ENCODE measurements around the gene SYCE3. TPM values are rescaled to one million over a fixed set of nuclear protein-coding genes. Genes with fewer than 3 reads are reported as not detected.

The SYCE3 gene
- total and polyA plus RNA-seq, 2 donors (not counting 3 experiments of a cell fraction or from before 2014, with no cell fraction given) = not detected

- POLR2A ChIA-PET = no interaction called here
- CTCF ChIA-PET = no interaction called here
- H3K4me1 ChIP-seq (ENCODE audit: control insufficient read depth, extremely low read depth, insufficient read depth, low read length) = peaks cover 23% of the 10 kb centered on the region
Measured at GRCh38 chr22:50530580-50530876, 32.2 kb downstream of the SYCE3 start.

More at GRCh38 chr22:50530580-50530876, 32.2 kb downstream of the SYCE3 start:
- peak overlapping the region in 1 of 3 experiments; percentile 14 for H3K4me3 ChIP-seq (replicated peaks in 1 of 3; ENCODE audit: insufficient read depth in 1 of 3, low read depth in 1 of 3, low read length in 3 of 3)
- BruUV-seq (replicated peaks) = no TSS peak
- no peak overlapping the region for H3K27ac ChIP-seq (ENCODE audit: insufficient read depth, low read depth, low read length)
- peak overlapping the region; percentile 62 for H2AFZ ChIP-seq (ENCODE audit: low read depth, low read length)
- no peaks in the 10 kb centered on the region for H3K79me2 ChIP-seq (ENCODE audit: control insufficient read depth, insufficient read depth, low read length)
- H3K9me1 ChIP-seq (replicated peaks; ENCODE audit: control insufficient read depth, extremely low read depth, insufficient read depth, low read length) = no peaks in the 10 kb centered on the region
- dilution Hi-C loops (cut with MboI; ENCODE audit: extremely low pct_ligation_motif_present, low sequenced_read_pairs) = no loop called here
- H3K36me3 ChIP-seq (ENCODE audit: control insufficient read depth in 2 of 2, extremely low read depth in 1 of 2, insufficient read depth in 2 of 2, low read length in 2 of 2) = no peaks in the 10 kb centered on the region
- H3K9ac ChIP-seq (replicated peaks; ENCODE audit: extremely low read depth, insufficient read depth, low read length) = no peak overlapping the region
- H3K27me3 ChIP-seq (ENCODE audit: control insufficient read depth in 2 of 2, insufficient read depth in 2 of 2, low read length in 2 of 2) = peaks cover 3 to 13% of the 10 kb centered on the region in 2 experiments
- H3K9me3 ChIP-seq (replicated peaks; ENCODE audit: control insufficient read depth, insufficient read depth, low read length) = no peaks in the 10 kb centered on the region
- H4K20me1 ChIP-seq (replicated peaks; ENCODE audit: control insufficient read depth, extremely low read depth, insufficient read depth, low read length) = no peaks in the 10 kb centered on the region
- TF ChIP-seq MAX (IDR thresholded peaks at IDR 0.05; ENCODE audit: insufficient read depth, insufficient read length) (no peak), JUN (IDR thresholded peaks at IDR 0.05; ENCODE audit: borderline replicate concordance, insufficient read depth, insufficient read length, low read depth) (no peak), GATA2 (IDR thresholded peaks at IDR 0.05; ENCODE audit: insufficient read depth, insufficient read length, low read depth, low read length) (no peak), EZH2 (IDR thresholded peaks at IDR 0.05; ENCODE audit: borderline replicate concordance, low read depth, low read length, severe bottlenecking) (no peak), CTCF (IDR thresholded peaks at IDR 0.05; ENCODE audit: extremely low read depth in 1 of 2, insufficient read depth in 1 of 2, low read depth in 1 of 2, low read length in 2 of 2) (no peak), POLR2AphosphoS5 (IDR thresholded peaks at IDR 0.05; ENCODE audit: insufficient read depth, low read depth, low read length) (no peak), POLR2A (IDR thresholded peaks at IDR 0.05; ENCODE audit: low read depth, low read length) (no peak), MYC (IDR thresholded peaks at IDR 0.05; ENCODE audit: low read depth, low read length) (no peak), FOS (IDR thresholded peaks at IDR 0.05; ENCODE audit: borderline replicate concordance, insufficient read depth, low read length) (no peak)
- DNase-seq (ENCODE audit: low read depth, low spot score) = no peak
- intact Hi-C loops (cut with micrococcal nuclease) = no loop called here
- no peak for FAIRE-seq
- H3K4me2 ChIP-seq (ENCODE audit: insufficient read depth, low read length) = peak overlapping the region; percentile 72
